B cell (primary cell): ENCODE results near the gene WDR18.

Experiments
- EZH2 ChIP-seq: IDR thresholded peaks from 2 replicates; pipeline ENCODE4 v1.6.1; 2012; ENCODE audit warnings: borderline replicate concordance, low read depth, mild to moderate bottlenecking, moderate library complexity, low read length; ENCODE audit not compliant: insufficient read depth, poor library complexity, severe bottlenecking
- TF ChIP-seq, protein P1 (sequence below): fragments of 200-600 bp; IDR thresholded peaks from one replicate; pipeline ENCODE4 v1.8.0; 2022; ENCODE audit warnings: antibody characterized with exemption, mild to moderate bottlenecking

DNA sequence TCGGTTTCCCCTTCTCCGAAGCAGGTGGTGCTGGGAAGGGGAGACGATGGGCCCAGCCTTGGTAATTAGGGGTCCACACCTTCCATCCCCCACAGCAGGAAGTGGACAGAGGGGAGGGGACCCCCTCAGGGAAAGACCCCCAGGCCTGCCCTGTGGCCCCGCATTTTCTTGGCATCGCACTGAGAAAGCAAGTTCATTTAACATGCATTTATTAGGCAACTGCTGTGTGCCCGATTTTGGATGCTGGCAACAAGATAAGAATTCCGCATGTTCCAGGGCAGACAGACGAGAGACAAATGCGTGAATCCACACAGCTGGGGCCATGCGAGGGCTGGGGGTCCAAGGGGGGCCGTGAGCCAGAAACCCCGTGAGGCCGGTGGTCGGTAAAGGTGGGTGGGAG, 29.9 kb upstream of the WDR18 start:
- TF ChIP-seq, protein P1, sequence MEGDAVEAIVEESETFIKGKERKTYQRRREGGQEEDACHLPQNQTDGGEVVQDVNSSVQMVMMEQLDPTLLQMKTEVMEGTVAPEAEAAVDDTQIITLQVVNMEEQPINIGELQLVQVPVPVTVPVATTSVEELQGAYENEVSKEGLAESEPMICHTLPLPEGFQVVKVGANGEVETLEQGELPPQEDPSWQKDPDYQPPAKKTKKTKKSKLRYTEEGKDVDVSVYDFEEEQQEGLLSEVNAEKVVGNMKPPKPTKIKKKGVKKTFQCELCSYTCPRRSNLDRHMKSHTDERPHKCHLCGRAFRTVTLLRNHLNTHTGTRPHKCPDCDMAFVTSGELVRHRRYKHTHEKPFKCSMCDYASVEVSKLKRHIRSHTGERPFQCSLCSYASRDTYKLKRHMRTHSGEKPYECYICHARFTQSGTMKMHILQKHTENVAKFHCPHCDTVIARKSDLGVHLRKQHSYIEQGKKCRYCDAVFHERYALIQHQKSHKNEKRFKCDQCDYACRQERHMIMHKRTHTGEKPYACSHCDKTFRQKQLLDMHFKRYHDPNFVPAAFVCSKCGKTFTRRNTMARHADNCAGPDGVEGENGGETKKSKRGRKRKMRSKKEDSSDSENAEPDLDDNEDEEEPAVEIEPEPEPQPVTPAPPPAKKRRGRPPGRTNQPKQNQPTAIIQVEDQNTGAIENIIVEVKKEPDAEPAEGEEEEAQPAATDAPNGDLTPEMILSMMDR = no peak
- no peak for TF ChIP-seq EZH2
